B cell (primary cell): ENCODE data around the gene SMC6.

ENCODE experiments used
- EZH2 ChIP-seq: IDR thresholded peaks from 2 replicates; pipeline ENCODE4 v1.6.1; 2012; ENCODE audit warnings: borderline replicate concordance, low read depth, mild to moderate bottlenecking, moderate library complexity, low read length; ENCODE audit not compliant: insufficient read depth, poor library complexity, severe bottlenecking
- TF ChIP-seq, protein P1 (sequence below): fragments of 200-600 bp; IDR thresholded peaks from one replicate; pipeline ENCODE4 v1.8.0; 2022; ENCODE audit warnings: antibody characterized with exemption, mild to moderate bottlenecking

DNA sequence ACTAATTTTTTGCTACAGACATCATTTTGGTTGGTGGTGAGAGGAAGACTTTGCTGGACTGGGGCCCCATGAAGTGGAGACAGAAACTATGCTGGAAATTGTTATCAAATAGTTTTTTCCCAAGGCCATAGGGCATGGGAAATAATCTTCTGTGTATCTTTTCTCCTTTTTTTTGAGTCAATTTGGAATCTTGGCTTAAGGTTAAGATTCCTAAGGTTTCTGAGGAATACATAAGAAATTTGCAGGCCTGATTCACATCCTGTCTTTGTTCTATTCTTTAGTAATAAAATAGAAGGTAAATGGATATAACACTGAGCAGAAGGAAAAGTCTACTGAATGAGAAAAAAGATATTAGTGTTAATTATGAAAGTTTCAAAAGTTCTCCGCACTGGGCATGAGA is 16.6 kb downstream of the SMC6 start:
- TF ChIP-seq, protein P1, sequence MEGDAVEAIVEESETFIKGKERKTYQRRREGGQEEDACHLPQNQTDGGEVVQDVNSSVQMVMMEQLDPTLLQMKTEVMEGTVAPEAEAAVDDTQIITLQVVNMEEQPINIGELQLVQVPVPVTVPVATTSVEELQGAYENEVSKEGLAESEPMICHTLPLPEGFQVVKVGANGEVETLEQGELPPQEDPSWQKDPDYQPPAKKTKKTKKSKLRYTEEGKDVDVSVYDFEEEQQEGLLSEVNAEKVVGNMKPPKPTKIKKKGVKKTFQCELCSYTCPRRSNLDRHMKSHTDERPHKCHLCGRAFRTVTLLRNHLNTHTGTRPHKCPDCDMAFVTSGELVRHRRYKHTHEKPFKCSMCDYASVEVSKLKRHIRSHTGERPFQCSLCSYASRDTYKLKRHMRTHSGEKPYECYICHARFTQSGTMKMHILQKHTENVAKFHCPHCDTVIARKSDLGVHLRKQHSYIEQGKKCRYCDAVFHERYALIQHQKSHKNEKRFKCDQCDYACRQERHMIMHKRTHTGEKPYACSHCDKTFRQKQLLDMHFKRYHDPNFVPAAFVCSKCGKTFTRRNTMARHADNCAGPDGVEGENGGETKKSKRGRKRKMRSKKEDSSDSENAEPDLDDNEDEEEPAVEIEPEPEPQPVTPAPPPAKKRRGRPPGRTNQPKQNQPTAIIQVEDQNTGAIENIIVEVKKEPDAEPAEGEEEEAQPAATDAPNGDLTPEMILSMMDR, result no peak
- no peak for TF ChIP-seq EZH2
